Right ventricle myocardium superior (tissue), 1 donor: ENCODE data around the gene BRICD5. TPM values are rescaled to one million over a fixed set of nuclear protein-coding genes. Genes with fewer than 3 reads are reported as not detected.

Experiments
- ATAC-seq: fragments of 200-7000 bp; cut with Tn5 transposase; one replicate; pipeline ENCODE4 v1.9.1; 2020; ENCODE audit warnings: mild to moderate bottlenecking; ENCODE audit not compliant: poor library complexity
- DNase-seq: peaks from one replicate; pipeline ENCODE4 v3.0.0-alpha.2; 2020
- intact Hi-C: fragments of 100-400 bp; cut with DNase I; formaldehyde crosslinking; loops from one replicate; pipeline ENCODE4 v1.11.2; 2022
- total RNA-seq: library from RNA; stranded (reverse); fragmentation: NEBNext Ultra II Directional; extraction: Animal tissue kit (Norgen Biotek cat#: 25700); gene quantifications from one replicate; pipeline ENCODE4 v1.2.1, GENCODE V29; 2021
- donor health status: DM: no; HTN: yes; CAD: no; lungs with severe emphysema.

The BRICD5 gene
- total RNA-seq, 1 donor from 2014 or later: 11.3 TPM

DNA sequence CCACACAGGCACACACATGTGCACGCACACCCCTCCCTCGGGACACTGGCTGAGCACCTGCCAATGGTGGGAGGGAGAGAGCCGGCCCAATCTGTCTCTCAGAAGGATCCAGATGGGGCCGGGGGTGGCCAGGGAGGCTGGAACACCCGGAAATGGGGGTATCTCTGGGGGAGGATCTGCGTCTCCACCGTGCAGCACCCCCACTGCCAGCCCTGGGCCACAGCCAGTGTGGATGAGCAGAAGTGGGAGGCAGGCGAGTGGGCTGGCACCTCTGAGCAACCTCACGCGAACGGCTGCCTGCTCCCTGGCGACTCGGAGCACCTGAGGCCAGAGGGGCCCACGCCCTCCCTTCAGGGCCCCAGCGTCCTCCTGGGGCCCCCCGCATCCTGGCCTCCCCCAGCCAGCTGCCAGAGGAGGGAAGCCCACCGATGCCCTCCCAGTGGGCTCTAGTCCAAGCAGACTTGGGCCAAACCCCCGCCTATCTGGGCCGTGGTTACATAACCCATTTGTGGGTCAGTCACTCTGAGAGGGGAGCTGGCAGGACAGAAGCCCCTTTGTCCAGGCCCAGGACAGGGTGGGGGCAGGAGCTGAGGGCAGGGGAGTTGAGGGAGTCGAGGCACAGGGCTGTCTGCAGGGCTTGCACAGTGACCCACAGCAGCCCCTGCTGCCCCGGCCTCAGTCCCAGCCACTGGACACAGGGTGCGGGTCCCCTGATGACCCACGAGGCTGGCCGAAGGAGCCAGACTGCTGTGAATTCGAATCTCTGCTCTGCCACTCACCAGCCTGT is 19.8 kb downstream of the BRICD5 start:
- intact Hi-C loops: no loop called here
- DNase-seq: no peak
- ATAC-seq: peak; percentile 4

DNA sequence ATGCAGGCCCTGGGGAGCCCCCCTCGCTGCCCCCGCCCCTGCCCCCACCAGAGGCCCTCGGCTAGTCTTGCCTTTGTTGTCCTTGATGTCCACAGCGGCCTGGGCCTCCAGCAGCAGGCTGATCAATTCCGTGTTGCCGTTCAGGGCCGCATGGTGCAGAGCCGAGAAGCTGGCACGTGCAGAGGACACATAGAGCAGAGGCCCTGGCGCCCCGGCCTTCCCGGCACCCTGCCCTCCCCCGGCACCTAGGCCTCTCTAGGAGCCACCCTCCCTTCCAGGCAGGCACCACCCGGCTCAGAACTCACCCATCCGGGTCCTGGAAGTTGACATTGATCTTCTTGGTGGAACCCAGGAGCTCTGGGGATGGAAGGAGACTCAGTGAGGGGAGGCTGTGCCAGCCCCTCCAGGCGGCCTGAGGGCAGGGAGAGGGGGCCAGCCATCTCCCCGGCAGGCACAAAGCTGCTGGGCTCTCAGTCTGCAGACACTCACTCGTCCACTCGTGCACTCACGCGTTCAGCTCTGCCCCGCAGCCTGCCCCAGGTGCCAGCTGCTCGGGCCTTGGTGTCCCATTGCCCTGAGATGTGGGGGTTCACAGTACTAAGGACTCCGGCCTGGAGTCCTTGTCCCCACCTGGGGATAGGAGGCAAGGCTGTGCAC is 20.5 kb downstream of the BRICD5 start:
- intact Hi-C loops: no loop called here
- ATAC-seq: no peak
- DNase-seq: no peak

DNA sequence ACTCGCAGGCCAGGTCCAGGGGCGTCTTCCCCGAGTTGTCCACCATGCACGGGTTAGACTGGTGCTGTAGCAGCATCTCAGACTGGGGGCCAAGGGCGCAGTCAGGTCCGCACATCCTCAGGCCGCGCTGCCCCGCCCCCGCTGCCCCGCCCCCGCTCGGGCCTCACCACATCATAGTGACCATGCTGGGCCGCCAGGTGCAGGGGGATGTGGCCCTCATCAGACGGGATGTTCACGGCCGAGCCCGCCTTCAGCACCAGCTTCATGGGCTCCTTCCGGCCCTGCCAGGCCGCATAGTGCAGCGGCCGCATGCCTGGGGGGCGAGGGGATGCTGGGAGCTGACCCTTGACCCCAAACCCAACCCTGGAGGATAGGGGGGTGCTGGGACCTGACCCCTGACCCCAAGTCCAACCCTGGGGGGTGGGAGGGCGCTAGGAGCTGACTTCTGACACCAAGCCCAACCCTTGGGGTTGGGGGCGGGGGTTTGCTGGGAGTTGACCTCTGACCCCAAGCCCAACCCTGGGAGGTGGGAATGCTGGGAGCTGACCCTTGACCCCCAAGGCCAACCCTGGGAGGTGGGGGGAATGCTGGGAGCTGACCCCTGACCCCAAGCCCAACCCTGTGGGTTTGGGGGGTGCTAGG is 21.3 kb downstream of the BRICD5 start:
- intact Hi-C loops: loop anchor here (10.0 kb wide), 1 partner anchor 55 kb away; no protein-coding TSS in a partner anchor
- ATAC-seq: no peak

DNA sequence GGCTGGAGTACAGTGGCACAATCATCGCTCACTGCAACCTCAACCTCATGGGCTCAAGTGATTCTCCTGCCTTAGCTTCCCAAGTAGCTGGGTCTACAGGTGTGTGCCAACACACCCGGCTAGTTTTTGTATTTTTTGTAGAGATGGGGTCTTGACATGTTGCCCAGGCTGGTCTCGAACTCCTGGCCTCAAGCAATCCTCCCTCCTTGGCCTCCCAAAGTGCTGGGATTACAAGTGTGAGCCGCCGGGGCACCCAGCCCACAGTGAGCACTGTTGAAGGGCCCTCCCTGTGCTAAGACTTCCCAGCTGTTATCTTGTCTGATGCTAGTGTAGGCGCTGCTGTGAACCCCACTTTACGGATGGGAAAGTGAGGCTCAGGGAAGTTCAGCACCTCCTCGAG is 22.3 kb downstream of the BRICD5 start:
- intact Hi-C loops: loop anchor here (10.0 kb wide), 1 partner anchor 56 kb away; no protein-coding TSS in a partner anchor
- no peak for ATAC-seq
- DNase-seq: no peak

More for the DNA sequence above, 21.3 kb downstream of the BRICD5 start:
- no peak for DNase-seq

DNA sequence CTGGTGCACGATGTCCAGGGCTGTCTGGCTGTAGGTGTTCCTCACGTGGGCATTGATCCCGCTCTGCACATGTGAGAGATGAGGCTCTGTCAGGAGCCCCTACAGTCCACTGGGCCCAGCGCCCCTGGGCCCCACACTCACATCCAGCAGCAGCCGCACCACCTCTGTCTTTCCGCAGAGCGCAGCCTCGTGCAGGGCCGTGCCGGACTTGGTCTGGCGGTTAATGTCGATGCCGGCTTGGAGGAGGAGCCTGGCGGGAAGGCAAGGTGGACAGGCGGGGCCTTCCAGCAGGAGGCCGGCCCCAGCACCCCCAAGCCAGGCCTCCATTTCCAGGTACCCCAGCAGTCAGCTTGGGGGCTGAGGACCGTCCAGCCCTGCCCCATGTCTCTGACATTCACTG is 23.5 kb downstream of the BRICD5 start:
- no peak for ATAC-seq
- intact Hi-C loops: loop anchor here (10.0 kb wide), 1 partner anchor 58 kb away; no protein-coding TSS in a partner anchor
- DNase-seq: no peak

DNA sequence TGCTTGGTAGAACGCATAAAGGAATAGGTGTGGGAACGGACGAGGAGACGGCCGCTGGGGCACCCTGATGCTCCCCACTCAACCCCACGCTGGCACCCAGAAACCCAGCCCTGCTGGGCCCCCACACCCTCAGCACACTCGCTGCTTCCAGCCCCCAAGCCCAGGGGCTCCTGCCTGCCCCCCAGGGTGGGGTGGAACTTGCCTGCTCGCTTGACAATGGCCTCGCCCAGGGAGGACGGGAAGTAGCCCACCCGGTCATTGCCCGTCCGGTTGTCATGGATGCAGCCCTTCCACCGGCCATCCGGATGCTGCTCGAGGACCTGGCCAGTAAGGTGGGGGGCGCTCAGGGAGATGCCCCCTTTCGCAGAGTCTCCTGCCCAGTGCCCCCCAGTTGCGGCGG is 24.2 kb downstream of the BRICD5 start:
- ATAC-seq (no peak), DNase-seq (no peak)

DNA sequence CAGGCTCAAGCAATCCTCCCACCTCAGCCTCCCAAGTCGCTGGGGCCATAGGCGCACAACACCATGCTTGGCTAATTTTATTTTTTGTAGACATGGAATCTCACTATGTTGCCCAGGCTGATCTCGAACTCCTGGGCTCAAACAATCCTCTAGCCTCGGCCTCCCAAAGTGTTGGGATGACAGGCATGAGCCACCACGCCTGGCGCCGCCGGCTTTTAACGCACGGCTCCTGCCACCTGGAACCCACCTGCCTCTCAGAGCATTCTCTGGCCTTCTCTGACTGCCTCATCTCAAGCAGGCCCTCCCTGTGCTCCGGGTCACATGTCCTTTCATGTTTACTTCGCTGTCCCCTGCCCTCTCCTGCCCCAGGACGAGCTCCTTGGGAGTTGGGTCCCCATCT is 24.6 kb downstream of the BRICD5 start:
- ATAC-seq (no peak), DNase-seq (no peak)
- intact Hi-C loops: loop anchor here (10.0 kb wide), 1 partner anchor 59 kb away; no protein-coding TSS in a partner anchor

More for the DNA sequence above, 24.2 kb downstream of the BRICD5 start:
- intact Hi-C loops: loop anchor here (10.0 kb wide), 1 partner anchor 58 kb away; no protein-coding TSS in a partner anchor

DNA sequence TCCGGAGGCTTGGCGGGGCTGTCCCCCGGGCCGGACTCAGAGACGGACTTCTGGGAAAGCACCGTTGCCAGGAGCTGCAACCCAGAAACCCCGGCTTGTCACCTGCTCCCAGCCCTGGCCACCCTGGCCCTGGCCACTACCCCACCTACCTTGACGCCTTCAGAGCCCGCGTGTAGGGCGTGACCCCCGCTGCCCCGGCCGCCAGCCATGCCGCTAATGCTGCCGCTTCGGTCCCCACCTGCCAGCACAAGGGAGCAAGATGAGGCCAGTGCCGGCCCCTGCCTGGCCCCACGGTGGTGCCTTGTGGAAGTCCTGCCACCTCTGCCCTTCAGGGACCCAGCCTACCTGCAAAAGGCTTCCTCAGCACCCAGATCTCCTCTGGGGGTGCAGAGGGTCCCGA is 25.7 kb downstream of the BRICD5 start:
- intact Hi-C loops: loop anchor here (10.0 kb wide), 1 partner anchor 60 kb away; no protein-coding TSS in a partner anchor
- ATAC-seq: no peak
- no peak for DNase-seq

DNA sequence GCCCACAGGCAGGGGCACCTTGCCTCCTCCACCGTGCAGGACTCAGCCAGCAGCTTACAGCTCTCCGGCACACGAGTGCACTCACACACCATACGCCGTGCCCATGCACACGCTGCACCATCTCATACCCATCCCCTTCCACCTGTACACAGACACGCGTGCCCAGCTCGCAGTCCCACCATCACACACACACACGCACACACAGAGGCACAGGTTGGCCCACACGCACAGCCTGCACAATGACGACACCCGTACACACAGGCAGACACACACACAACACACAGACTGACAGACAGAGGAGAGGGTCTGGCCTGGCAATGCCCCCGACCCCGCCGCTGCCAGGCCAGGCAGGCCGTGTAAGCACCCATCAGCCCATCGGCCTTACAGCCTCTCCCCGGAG is 26.3 kb downstream of the BRICD5 start:
- intact Hi-C loops: loop anchor here (10.0 kb wide), 1 partner anchor 60 kb away; no protein-coding TSS in a partner anchor
- ATAC-seq (no peak), DNase-seq (no peak)

DNA sequence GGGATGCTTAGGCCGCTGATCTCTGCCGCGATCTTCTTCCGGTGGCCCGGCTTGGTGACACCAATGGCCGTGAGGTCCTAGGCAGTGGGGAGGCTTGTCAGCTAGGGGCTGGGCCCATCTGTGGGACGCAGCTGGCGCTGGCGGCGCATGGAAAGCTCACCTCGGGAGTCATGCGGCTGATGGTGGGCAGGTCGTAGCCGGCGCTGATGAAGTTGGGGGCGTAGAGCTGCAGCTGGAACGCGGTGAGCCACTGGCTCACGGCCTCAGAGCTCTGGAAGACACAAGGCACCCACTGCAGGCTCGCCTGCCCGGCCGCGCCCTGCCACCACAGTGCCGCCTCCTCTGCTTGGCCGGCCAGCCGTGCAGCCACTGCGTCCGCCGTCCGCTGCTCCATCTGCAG is 27.0 kb downstream of the BRICD5 start:
- ATAC-seq: no peak
- DNase-seq: no peak
- intact Hi-C loops: loop anchor here (10.0 kb wide), 1 partner anchor 61 kb away; no protein-coding TSS in a partner anchor

DNA sequence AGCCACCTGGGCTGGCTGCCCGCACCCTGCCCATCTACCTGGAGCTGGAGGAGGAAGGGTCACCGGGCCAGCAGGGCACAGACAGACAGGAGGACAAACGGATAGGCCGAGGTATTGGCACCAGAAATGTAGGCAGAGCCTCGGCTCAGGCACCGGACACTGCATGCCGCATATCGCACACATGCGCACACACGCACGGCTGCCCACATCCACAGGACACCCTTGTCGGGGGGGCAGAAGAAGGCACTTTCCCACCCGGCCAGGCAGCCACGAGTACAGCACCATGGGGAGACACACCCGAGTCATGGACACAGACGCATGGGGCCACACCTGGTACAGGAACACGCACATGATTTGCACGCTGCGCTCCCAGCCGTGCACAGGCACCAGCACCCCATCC is 28.7 kb downstream of the BRICD5 start:
- DNase-seq (no peak), ATAC-seq (no peak)
- intact Hi-C loops: loop anchor here (10.0 kb wide), 1 partner anchor 63 kb away; no protein-coding TSS in a partner anchor

DNA sequence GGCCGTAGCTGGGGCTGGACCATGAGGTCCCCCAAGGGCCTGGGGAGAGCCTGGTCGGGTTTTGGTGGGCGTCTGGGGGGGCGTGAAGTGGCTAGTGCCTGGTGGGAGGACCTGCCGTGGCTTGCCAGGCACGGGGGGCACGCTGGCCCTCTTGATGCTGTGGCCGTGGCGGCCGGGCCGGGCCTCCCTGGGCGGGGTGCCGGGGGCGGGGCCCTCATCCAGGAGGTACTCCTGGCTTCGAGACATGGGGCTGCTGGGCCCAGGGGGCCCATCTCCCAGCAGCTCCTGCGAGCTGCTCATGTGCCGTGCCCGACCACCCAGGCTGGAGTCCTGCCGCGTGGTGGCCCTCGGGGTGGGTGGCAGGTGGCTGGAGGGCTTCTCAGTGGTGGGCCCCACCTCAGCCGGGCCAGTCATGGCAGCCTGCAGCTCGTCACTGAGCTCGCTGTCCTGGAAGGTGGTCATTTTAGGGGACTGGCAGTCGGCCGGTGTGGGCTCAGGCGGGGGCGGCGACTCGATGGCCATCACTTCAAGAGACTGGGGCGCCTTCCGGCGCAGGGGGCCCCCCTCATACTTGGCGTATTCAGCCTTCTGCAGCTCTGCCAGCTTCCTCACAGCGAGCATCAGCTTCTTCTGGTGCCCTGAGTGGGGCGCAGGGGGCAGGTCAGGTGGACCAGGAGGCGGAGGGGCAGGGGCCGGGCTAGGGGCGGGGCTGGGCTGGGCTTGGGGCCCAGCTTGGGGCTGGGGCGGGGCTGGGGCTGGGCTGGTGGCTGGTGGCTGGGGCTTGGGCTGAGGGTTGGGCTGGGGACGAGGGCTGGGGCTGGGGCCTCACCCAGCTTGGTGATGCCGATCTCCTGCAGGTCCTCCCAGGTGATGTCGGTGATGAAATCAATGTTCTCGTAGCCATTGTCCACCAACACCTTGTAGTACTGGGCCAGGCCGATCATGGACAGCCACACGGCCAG is 29.4 kb downstream of the BRICD5 start:
- ATAC-seq (no peak), DNase-seq (no peak)
- intact Hi-C loops: loop anchor here (10.0 kb wide), 1 partner anchor 64 kb away; no protein-coding TSS in a partner anchor

DNA sequence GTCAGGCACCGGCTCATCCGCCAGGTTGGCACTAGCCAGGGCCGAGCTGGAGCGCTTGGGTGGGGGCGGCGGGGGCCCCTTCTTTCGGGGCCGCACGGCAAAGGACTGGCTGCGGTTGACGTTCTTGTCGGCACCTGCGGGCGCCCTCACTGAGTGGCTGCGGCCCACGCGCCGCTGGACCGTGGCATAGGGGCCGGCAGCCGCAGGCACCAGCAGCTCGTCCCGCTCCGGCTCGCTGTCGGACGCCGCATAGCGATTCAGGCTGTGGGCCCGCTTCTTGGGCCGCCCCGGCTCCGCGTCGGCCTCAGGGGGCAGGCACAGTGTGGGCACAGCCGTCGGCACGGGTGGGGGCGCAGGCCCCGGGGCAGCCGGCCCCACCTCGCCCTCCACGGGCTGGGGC is 30.2 kb downstream of the BRICD5 start:
- intact Hi-C loops: loop anchor here (10.0 kb wide), 1 partner anchor 64 kb away; no protein-coding TSS in a partner anchor

DNA sequence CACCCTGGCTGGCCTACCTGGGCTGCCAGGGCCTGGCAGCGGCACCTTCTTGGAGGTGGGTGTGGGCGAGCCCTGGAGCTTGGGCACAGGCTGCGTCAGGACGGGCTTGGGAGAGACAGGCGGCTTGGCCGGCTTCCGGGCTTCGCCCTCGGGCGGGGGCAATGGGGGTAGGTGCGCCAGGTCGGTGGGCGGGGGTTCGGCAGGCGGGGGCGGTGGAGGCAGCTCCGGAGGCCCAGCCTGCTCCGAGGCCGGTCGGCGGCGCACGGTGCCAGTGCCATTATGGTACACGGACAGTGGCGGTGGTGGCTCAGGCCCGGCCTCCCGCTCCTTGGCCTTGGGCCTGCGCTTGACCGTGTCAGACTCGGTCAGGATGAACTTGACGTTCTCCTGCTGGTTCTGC is 31.1 kb downstream of the BRICD5 start:
- intact Hi-C loops: no loop called here
- no peak for DNase-seq
- no peak for ATAC-seq

More for the DNA sequence above, 30.2 kb downstream of the BRICD5 start:
- DNase-seq (no peak), ATAC-seq (no peak)

DNA sequence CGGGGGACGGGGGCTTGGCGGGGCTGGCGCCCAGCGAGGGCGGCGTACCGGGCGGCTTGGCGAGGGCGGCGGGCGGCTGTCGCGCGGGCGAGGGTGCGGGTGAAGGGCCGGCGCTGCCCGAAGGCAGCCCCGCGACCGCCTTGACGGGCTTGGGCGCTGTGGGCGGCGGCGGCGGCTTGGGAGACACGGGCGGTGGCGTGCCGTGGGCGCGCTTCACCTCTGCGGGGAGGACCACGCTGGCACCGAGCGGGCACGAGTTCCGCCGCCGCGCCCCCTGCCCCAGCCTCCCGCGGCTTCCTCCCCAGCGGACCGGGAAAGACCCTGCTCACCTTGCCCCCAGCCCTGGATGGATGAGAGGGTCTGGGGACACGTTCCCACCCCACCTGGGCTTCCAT is 31.6 kb downstream of the BRICD5 start:
- ATAC-seq (no peak), DNase-seq (no peak)
- intact Hi-C loops: no loop called here

DNA sequence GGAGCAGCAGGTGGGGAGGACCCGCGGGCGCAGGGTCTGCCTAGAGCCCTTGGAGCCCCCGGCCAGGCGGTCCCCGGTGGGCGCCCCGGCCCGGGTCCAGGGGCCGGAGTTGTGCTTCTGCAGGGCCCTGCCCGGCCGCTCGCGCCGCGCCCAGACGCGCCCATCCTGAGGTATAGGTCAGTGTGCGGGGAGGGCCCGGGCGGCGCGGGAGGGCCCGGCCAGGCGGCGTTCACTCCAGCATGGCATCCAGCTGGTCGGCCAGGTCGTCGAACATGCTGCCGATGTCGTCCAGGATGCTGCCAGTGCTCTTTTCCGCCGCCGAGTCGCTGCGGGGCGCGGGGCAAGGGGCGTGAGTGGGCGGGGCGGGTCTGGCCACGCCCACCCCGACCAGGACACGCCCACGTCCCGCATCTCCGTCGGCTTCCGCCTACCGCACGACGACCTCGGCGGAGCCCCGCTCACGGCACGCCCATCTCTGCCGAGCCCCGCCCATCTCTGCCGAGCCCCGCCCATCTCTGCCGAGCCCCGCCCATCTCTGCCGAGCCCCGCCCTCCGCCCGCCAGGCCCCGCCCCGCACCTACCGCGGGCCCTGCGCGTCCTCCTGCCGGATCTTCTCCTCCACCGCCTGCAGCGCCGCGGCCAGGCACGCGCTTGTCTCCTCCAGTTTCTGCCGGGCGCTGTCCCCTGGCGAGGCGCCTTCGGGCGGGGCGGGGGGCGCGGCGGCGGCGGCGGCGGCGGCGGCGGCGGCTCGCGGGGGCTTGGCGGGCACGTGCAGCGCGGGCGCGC is 32.1 kb downstream of the BRICD5 start:
- ATAC-seq (no peak), DNase-seq (no peak)
- intact Hi-C loops: no loop called here

DNA sequence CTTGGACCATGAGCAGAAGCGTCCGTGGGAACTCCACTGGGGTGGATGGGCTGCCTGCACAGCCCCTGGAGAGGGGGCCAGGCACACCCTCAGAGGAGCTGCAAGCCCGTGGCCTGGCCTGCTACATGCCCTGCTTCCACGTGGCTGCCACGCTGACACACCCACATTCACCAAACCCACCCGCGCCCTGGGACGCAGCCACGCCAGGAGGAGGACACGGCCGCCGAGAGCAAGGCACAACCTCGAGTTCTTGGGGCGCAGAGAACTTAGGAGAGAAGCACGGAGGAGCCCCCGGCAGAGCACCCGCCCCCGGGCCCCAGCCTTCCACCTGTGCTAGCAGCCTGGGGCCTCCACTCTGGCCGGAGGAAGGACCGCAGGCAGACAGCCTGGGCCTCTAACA is 33.1 kb downstream of the BRICD5 start:
- no peak for ATAC-seq
- intact Hi-C loops: no loop called here

More for the DNA sequence above, 33.1 kb downstream of the BRICD5 start:
- no peak for DNase-seq
